HG03060 (cell line): ENCODE results near the gene PLEKHO1.

Experiments
- ATAC-seq: cut with Tn5 transposase; IDR thresholded peaks from one replicate; pipeline ENCODE4 v1.9.1; 2021; ENCODE audit warnings: low read depth, moderate number of reproducible peaks; ENCODE audit not compliant: unreplicated experiment

Gene PLEKHO1

GRCh38 chr1:150148837-150149270 lies 862 bp upstream of the PLEKHO1 start:
- no peak for ATAC-seq

- ATAC-seq = no peak
These were observed 661 bp downstream of the PLEKHO1 start for GRCh38 chr1:150150133-150151021.

- ATAC-seq = no peak
These were observed 1.8 kb downstream of the PLEKHO1 start for GRCh38 chr1:150151291-150152181.

GRCh38 chr1:150152182-150152536 lies 2.4 kb downstream of the PLEKHO1 start:
- no peak for ATAC-seq

- ATAC-seq = no peak
These were observed 3.2 kb downstream of the PLEKHO1 start for GRCh38 chr1:150152772-150153456.

GRCh38 chr1:150154143-150154542 lies 4.4 kb downstream of the PLEKHO1 start:
- no peak for ATAC-seq

- ATAC-seq = no peak
These were observed 5.8 kb downstream of the PLEKHO1 start for GRCh38 chr1:150155413-150156071.

- ATAC-seq = no peak
These were observed 7.3 kb downstream of the PLEKHO1 start for GRCh38 chr1:150156868-150157603.

- ATAC-seq = no peak
These were observed 9.8 kb downstream of the PLEKHO1 start for GRCh38 chr1:150159550-150159949.

GRCh38 chr1:150160964-150161621 lies 11.4 kb downstream of the PLEKHO1 start:
- no peak for ATAC-seq

GRCh38 chr1:150161747-150162581 lies 12.2 kb downstream of the PLEKHO1 start:
- ATAC-seq = no peak

GRCh38 chr1:150162582-150162861 lies 12.8 kb downstream of the PLEKHO1 start:
- no peak for ATAC-seq

GRCh38 chr1:150162862-150163706 lies 13.4 kb downstream of the PLEKHO1 start:
- no peak for ATAC-seq

- ATAC-seq = no peak
These were observed 14.5 kb downstream of the PLEKHO1 start for GRCh38 chr1:150164224-150164623.

- ATAC-seq = no peak
These were observed 15.1 kb downstream of the PLEKHO1 start for GRCh38 chr1:150164779-150165178.

- no peak for ATAC-seq
These were observed 16.2 kb downstream of the PLEKHO1 start for GRCh38 chr1:150165622-150166612.
